ENCODE results near the gene ROCK1.

DNA sequence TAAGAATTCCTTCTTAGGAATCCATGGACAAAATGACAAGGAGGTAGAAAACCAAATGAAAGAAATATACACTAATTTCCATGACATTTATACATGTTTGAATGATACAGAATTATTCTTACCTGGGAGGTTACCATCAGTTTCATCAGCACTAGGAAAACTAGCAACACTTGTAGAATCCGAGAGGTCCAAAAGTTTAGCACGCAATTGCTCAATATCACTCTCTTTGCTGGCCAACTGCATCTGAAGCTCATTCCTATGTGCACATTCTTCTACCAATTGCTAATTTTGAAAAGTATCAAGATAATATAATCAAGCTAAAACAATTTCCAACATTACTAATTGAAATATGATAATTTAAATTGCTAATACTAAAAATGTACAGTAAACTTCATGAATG, 144.8 kb downstream of the ROCK1 start:
- TF ChIP-seq, protein P1, sequence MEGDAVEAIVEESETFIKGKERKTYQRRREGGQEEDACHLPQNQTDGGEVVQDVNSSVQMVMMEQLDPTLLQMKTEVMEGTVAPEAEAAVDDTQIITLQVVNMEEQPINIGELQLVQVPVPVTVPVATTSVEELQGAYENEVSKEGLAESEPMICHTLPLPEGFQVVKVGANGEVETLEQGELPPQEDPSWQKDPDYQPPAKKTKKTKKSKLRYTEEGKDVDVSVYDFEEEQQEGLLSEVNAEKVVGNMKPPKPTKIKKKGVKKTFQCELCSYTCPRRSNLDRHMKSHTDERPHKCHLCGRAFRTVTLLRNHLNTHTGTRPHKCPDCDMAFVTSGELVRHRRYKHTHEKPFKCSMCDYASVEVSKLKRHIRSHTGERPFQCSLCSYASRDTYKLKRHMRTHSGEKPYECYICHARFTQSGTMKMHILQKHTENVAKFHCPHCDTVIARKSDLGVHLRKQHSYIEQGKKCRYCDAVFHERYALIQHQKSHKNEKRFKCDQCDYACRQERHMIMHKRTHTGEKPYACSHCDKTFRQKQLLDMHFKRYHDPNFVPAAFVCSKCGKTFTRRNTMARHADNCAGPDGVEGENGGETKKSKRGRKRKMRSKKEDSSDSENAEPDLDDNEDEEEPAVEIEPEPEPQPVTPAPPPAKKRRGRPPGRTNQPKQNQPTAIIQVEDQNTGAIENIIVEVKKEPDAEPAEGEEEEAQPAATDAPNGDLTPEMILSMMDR (conservative IDR thresholded peaks at IDR 0.05; ENCODE audit: low read length) = no peak
- no peak for TF ChIP-seq EZH2phosphoT487 (IDR thresholded peaks at IDR 0.05; ENCODE audit: borderline replicate concordance)

Measured in Loucy (cell line).